ENCODE measurements around the gene ALDH1L1. TPM values are rescaled to one million over a fixed set of nuclear protein-coding genes. Genes with fewer than 3 reads are reported as not detected.

The ALDH1L1 gene
- total RNA-seq, 4 donors from 2014 or later: 2.3 to 8.1 (median 6.0) TPM

GRCh38 chr3:126129398-126129891 lies 50.9 kb downstream of the ALDH1L1 start:
- DNase-seq (ENCODE audit: low spot score in 2 of 2): peak; percentile 27 to 84
- TF ChIP-seq, protein P1, sequence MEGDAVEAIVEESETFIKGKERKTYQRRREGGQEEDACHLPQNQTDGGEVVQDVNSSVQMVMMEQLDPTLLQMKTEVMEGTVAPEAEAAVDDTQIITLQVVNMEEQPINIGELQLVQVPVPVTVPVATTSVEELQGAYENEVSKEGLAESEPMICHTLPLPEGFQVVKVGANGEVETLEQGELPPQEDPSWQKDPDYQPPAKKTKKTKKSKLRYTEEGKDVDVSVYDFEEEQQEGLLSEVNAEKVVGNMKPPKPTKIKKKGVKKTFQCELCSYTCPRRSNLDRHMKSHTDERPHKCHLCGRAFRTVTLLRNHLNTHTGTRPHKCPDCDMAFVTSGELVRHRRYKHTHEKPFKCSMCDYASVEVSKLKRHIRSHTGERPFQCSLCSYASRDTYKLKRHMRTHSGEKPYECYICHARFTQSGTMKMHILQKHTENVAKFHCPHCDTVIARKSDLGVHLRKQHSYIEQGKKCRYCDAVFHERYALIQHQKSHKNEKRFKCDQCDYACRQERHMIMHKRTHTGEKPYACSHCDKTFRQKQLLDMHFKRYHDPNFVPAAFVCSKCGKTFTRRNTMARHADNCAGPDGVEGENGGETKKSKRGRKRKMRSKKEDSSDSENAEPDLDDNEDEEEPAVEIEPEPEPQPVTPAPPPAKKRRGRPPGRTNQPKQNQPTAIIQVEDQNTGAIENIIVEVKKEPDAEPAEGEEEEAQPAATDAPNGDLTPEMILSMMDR (IDR thresholded peaks at IDR 0.05): no peak
- no peak for TF ChIP-seq POLR2A (IDR thresholded peaks at IDR 0.05)
- intact Hi-C loops (cut with DNase I; ENCODE audit: low total_unique reads): no loop called here
- 52 to 57% methylated on average over 16 of the region's 16 CpGs for WGBS, 2 donors
- H3K4me3 ChIP-seq (ENCODE audit: low read depth, poor library complexity, severe bottlenecking): no peak overlapping the region

DNA sequence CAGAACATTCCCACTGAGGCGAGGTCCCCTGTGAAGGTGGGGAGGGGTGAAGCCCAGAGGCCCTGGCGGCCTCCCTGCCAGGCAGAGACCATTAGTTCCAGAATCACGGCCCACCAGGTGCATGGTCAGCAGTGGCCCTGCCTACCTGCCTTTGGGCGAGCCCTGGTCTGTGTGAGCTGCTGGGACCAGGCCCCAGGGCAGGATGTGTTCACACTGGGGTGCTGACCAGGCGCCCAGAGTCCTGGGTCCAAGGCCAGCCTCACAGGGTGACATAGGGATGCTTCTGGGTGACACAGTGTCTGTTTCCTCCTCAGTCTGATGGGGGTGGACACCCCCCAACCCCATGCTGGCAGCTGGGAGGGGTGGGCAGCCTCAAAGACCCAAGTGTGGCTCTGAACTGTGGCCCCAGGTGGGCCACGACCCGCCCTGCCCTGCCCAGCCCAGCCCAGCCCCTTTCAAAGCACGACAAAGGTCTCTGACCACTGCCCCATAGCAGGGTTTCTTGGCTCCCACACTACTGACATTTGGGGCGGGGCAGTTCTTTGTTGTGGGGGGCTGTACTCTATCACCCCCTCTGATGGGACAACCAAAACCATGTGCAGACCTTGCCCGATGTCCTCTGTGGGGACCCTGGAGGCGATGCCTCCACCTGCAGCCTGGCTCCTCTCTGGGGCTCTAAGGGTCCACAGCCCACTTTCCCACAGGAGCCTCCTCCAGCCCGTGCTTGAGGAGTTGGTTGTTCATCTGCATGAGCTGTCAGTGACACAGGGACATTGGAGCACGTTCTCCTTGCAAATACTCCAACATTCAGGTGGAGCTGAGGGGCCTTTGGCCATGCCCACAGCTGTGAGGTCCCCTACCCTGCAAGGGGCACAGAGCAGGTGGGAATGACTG lies 51.6 kb downstream of the ALDH1L1 start:
- no peak for TF ChIP-seq POLR2A (IDR thresholded peaks at IDR 0.05)
- TF ChIP-seq, protein P1 (IDR thresholded peaks at IDR 0.05): no peak
- intact Hi-C loops (cut with DNase I; ENCODE audit: low total_unique reads): no loop called here
- peak in 1 of 2 donors; percentile 74 for DNase-seq (ENCODE audit: low spot score in 2 of 2)
- no peak overlapping the region for H3K4me3 ChIP-seq (ENCODE audit: low read depth, poor library complexity, severe bottlenecking)
- 87 to 88% methylated on average over 5 to 12 of the region's 13 CpGs for WGBS, 2 donors

DNA sequence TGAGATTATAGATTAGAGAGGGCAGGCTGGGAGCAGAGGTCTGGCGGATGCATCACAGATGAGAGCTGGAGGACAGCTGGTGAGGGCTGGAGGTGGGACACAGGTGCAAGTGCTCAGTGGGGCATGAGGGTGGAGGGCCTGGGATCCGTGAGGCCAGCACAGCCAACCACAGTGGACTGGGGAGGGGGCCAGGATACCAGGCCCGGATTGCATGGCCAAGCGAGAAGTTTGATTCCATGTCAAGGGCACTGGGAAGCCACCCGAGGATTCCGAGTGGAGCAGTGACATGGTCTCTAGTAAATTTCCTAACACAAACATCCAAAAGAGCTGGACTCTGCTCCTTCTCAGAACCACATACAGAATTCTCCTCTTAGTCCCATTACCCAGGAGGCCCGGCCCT lies 52.5 kb downstream of the ALDH1L1 start:
- no peak for DNase-seq (ENCODE audit: low spot score in 2 of 2)
- 83 to 88% methylated on average over 7 of the region's 7 CpGs for WGBS, 2 donors
- intact Hi-C loops (cut with DNase I; ENCODE audit: low total_unique reads): no loop called here
- H3K4me3 ChIP-seq (ENCODE audit: low read depth, poor library complexity, severe bottlenecking): no peak overlapping the region
- TF ChIP-seq POLR2A (IDR thresholded peaks at IDR 0.05): no peak
- TF ChIP-seq, protein P1 (IDR thresholded peaks at IDR 0.05): no peak

DNA sequence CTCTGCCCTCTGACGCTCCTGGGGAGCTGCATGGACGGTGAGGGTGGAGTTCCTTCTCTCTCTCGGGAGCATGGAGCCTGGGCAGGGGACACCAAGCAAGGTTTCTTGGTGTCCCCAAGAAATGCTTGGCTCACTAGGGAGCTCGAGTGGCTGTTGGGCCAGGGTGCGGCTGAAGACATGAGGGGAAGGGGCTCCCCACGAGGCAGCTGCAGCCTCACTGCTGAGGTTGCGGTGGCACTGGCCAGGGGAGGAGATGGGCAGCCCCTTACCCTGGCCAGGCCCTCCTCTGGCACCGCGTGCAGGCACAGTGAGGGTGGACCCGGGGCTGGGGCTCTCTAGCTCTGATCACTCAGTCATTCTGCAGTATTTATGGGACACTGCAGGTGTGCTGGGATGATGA lies 52.9 kb downstream of the ALDH1L1 start:
- peak in 1 of 2 donors; percentile 74 for DNase-seq (ENCODE audit: low spot score in 2 of 2)
- TF ChIP-seq, protein P1 (IDR thresholded peaks at IDR 0.05): no peak
- TF ChIP-seq POLR2A (IDR thresholded peaks at IDR 0.05): no peak
- 83 to 92% methylated on average over 10 of the region's 10 CpGs for WGBS, 2 donors
- no peak overlapping the region for H3K4me3 ChIP-seq (ENCODE audit: low read depth, poor library complexity, severe bottlenecking)
- intact Hi-C loops (cut with DNase I; ENCODE audit: low total_unique reads): no loop called here

- DNase-seq (ENCODE audit: low spot score in 2 of 2): peak in 1 of 2 donors; percentile 76
- H3K4me3 ChIP-seq (ENCODE audit: low read depth, poor library complexity, severe bottlenecking): no peak overlapping the region
- WGBS, 2 donors: 69 to 74% methylated on average over 8 to 10 of the region's 10 CpGs
- intact Hi-C loops (cut with DNase I; ENCODE audit: low total_unique reads): no loop called here
- TF ChIP-seq POLR2A (IDR thresholded peaks at IDR 0.05): no peak
- TF ChIP-seq, protein P1 (IDR thresholded peaks at IDR 0.05): no peak
Measured at GRCh38 chr3:126126811-126127431, 53.5 kb downstream of the ALDH1L1 start.
